Stimulated activated CD4-positive, alpha-beta T cell treated with anti-CD3 and anti-CD28 coated beads, TNF-alpha, amount 100 ng/mL, for 4 hours (primary cell): ENCODE results near the gene ZNF266.

Experiments used
- DNase-seq, 3 experiments: peaks; one replicate each; pipeline ENCODE4 v3.0.0-alpha.2; 2020; ENCODE audit warnings: low read depth in 3 of 3

The ZNF266 gene

DNA sequence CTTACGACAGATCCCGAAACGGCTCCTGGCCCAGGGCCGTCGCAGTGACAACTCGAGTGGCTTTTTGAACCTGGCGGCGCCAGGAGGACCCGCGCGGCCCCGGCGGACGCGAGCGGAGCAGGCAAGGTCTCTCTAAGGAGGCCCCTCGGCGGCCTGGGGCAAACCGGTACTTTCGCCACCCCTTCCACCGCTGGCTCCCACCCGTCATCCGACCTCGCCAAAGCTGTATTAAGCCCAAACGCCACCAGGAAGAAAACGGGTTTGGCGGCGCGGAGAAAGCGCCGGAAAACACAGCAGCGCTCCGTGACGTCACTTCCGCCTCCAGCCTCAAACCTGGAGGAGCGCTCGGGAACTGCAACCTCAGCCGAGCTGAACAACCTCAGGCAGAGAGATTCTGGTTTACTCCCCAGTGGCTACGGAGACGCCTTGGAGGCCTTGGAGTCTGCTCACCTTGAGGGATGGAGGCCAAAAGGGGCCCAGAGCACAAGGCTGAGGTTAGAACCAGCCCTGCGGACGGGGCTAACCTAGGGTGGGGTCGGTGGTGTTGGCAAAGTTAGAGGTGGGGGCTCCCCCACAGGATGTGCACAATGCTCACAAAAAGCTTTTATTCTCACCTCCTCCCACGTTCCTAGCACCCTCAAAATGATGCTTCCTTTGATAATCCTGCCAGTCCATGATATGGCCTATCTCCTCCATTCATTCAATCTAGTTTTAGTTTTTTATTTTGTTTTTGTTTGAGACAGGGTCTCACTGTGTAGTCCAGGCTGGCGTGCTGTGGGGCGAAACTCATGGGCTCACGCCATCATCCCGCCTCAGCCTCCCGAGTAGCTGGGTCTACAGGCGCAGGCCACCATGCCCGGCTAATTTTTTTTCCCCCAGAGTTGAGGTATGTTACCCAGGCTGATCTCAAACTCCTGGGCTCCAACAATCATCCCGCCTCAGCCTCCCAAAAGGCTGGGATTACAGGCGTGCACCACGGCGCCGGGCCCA, at the start of gene ZNF266:
Gene ZNF266, minus strand, starts transcription at position 295 of the 990 bp plus-strand sequence. CDS start 15,484 bp downstream, outside the sequence.
- peak; percentile 81 to 84 (median 84) for DNase-seq

- no peak for DNase-seq
These were observed 49.8 kb upstream of the ZNF266 start for GRCh38 chr19:9485140-9485539.

GRCh38 chr19:9474975-9475374, 39.6 kb upstream of the ZNF266 start:
- DNase-seq, result no peak

- DNase-seq, result no peak
These were observed 31.8 kb upstream of the ZNF266 start for GRCh38 chr19:9467161-9467560.

GRCh38 chr19:9461938-9462337, 26.6 kb upstream of the ZNF266 start:
- DNase-seq, result no peak

GRCh38 chr19:9456018-9456689, 20.8 kb upstream of the ZNF266 start:
- DNase-seq, result no peak

GRCh38 chr19:9453953-9454352, 18.6 kb upstream of the ZNF266 start:
- DNase-seq, result no peak

GRCh38 chr19:9445037-9445436, 9.7 kb upstream of the ZNF266 start:
- no peak for DNase-seq

DNA sequence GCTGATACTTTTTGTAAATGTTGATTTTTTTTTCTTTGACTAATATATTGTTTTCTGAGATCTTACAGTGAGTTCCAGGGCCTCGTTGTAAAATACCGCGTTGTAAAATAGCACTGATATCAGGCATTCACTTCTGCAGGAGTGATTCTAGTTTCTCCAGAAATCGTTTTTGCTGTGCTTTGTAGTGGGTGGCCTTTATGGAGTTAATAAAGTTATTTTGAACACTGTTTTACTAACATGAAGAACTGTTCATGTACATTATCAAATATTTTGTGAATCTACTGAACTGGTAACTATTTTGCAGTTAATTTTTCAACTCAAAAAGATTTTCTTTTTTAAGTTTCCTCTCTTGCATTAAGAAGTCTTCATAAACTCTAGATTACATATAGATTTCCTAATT, 985 bp upstream of the ZNF266 start:
- DNase-seq, result no peak

GRCh38 chr19:9431475-9431874, 3.9 kb downstream of the ZNF266 start:
- peak in 1 of 3 experiments; percentile 8 for DNase-seq

GRCh38 chr19:9430444-9430843, 4.9 kb downstream of the ZNF266 start:
- DNase-seq, result no peak

GRCh38 chr19:9427941-9428340, 7.4 kb downstream of the ZNF266 start:
- no peak for DNase-seq

DNA sequence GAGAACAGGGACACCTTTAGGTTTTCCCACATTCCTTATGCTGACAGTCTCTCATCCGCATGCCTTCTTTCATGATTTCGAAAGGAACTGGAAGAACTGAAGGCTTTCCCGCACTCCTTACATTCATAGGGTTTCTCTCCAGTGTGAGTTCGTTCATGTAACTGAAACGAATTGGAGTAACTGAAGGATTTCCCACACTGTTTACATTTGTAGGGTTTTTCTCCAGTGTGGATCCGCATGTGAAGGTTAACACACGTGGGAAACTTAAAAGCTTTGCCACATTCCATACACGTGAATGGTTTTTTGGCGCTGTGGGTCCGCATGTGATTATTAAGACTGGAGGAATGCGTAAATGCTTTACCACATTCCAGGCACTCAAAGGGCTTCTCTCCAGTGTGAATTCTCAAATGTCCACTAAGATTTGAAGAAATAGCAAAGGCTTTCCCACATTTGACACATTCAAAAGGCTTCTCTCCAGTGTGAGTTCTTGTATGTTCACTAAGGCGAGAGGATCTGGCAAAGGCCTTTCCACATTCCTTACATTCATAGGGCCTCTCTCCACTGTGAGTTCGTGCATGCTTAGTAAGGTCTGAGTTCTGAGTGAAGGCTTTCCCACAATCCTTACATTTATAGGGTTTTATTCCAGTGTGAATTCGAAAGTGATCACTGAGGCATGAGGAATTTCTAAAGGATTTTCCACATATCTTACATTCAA, 22.0 kb downstream of the ZNF266 start:
- DNase-seq, result no peak

GRCh38 chr19:9407827-9408226, 27.5 kb downstream of the ZNF266 start:
- DNase-seq, result no peak

- peak; percentile 13 to 21 (median 21) for DNase-seq
These were observed 28.5 kb downstream of the ZNF266 start for GRCh38 chr19:9406798-9407352.

DNA sequence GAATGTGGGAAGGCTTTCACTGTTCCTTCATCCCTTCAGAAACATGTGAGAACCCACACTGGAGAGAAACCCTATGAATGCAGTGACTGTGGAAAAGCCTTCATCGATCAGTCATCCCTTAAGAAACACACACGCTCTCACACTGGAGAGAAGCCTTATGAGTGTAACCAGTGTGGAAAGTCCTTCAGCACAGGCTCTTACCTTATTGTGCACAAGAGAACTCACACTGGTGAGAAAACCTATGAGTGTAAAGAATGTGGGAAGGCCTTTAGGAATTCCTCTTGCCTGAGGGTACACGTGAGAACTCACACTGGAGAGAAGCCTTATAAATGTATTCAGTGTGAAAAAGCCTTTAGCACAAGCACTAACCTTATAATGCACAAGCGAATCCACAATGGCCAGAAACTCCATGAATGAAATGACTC, 54.0 kb downstream of the ZNF266 start:
- DNase-seq, result no peak

DNA sequence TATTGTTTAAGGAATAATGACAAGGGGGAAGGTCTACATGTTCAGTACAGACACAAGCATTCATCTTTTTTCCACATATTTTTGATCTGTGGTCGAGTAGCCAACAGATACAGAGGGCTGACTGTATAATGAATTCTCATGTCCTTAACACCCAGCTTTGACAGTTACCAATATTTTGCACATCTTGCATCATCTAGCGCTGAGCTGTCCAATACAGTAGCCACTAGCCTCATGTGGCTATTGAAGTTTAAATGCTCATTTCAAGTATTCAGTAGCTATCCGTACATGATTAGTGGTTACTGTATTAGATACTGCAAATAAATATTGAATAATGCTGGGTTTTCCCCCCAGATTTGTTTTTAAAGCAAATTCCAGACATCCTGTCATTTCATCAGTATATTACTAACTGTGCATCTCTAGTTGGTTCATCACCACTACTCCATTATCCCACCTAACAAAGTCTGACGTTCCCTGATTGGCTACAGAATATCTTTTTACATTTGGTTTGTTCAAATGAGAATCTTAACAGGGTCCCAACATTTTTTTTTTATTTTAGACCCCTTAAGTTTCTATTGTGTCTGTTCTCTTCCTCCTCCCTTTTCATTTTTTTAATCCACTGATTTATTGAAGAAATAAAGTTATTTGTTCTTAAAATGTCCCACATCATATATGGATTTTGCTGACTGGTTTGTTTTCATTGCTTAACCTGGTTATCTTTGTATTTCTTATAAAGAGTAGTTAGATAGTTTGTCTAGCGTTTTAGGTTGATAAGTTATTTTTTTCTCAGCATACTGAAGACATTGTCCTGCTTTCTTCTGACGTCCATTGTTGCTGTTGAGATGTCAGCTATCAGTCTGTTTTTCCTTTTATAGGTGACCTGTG, 64.4 kb downstream of the ZNF266 start:
- no peak for DNase-seq

DNA sequence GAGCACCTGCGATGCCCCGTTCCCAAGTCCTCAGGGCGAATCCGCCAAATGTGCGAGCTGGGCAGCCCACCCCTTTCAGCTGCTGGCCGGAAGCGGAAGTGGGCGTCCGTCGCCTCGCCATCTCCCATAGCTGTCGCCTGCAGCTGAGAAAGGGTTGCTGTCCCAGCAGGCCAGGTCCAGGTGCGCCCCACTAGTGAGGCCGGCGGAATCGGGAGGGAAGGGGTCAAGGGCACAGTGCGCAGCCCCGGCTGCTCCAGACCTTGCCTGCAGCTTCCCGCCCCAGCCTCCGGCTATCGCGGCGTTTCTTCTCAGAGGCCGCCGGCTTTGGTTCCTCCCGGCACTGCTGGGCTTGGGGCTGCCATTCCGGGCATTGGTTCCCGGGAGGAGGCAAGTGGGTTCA, 72.5 kb downstream of the ZNF266 start, which contains the start of gene ZNF177:
Gene ZNF177, plus strand, starts transcription at position 109 of the 400 bp plus-strand sequence. CDS start 15,299 bp downstream, outside the sequence.
- no peak for DNase-seq
